Breast epithelium (tissue), 4 donors: Measurements from ENCODE around the gene BFSP1. TPM values are rescaled to one million over a fixed set of nuclear protein-coding genes. Genes with fewer than 3 reads are reported as not detected.

Source experiments
- DNase-seq, 2 donors: peaks; one replicate each; pipeline ENCODE4 v3.0.0-alpha.2; 2019; ENCODE audit warnings: low spot score in 2 of 2
- H3K27ac ChIP-seq, 2 donors: fragments of 200-600 bp; sonication (generic) in 1 of 2; one replicate each; pipeline ENCODE4 v1.5.1; 2016 to 2019; ENCODE audit warnings: mild to moderate bottlenecking in 1 of 2
- H3K27me3 ChIP-seq, 2 donors: fragments of 200-600 bp; sonication (generic) in 1 of 2; one replicate each; pipeline versions ENCODE4 v1.5.1 to v1.6.0; 2017 to 2019; ENCODE audit warnings: control low read depth in 1 of 2, mild to moderate bottlenecking in 1 of 2
- H3K36me3 ChIP-seq: fragments of 200-600 bp; one replicate; pipeline ENCODE4 v1.5.1; 2019
- H3K4me1 ChIP-seq, 2 donors: fragments of 200-600 bp; sonication (generic); one replicate each; pipeline ENCODE4 v1.5.1; 2016 to 2019; ENCODE audit warnings: control low read depth in 1 of 2
- H3K4me3 ChIP-seq, 3 donors: fragments of 200-600 bp; sonication (generic); 1 replicate in 2 of 3; 2 replicates in 1 of 3; pipeline ENCODE4 v1.5.1; 2016 to 2019; ENCODE audit warnings: mild to moderate bottlenecking in 3 of 3, moderate library complexity in 2 of 3
- H3K9me3 ChIP-seq, 2 donors: fragments of 200-600 bp; sonication (generic) in 1 of 2; one replicate each; pipeline ENCODE4 v1.5.1; 2016 to 2019; ENCODE audit warnings: control low read depth in 1 of 2
- POLR2A ChIP-seq: fragments of 450-650 bp; IDR thresholded peaks from one replicate; pipeline ENCODE4 v1.6.1; 2016; ENCODE audit warnings: antibody characterized with exemption, mild to moderate bottlenecking, moderate library complexity
- POLR2AphosphoS5 ChIP-seq, 3 donors: sonication (generic); formaldehyde crosslinking; IDR thresholded peaks; one replicate each; pipeline ENCODE4 v1.6.1; 2017; ENCODE audit warnings: antibody characterized with exemption in 3 of 3
- intact Hi-C: fragments of 100-400 bp; cut with DNase I; formaldehyde crosslinking; loops from one replicate; pipeline ENCODE4 v1.15.1; 2023; ENCODE audit warnings: low total_unique reads
- total RNA-seq, 3 donors: library from RNA; depleted of rRNA; stranded (reverse); fragments of >200 nt; gene quantifications; one replicate each; pipeline ENCODE4 v1.1.0, GENCODE V29; 2016
- TF ChIP-seq, protein P1 (sequence below), 3 donors: fragments of 450-650 bp; IDR thresholded peaks; one replicate each; pipeline ENCODE4 v1.5.1; 2016 to 2017; ENCODE audit warnings: antibody characterized with exemption in 3 of 3, mild to moderate bottlenecking in 3 of 3, moderate library complexity in 3 of 3

The BFSP1 gene
- total RNA-seq, 3 donors from 2014 or later: 0.80 to 2.8 (median 1.6) TPM

DNA sequence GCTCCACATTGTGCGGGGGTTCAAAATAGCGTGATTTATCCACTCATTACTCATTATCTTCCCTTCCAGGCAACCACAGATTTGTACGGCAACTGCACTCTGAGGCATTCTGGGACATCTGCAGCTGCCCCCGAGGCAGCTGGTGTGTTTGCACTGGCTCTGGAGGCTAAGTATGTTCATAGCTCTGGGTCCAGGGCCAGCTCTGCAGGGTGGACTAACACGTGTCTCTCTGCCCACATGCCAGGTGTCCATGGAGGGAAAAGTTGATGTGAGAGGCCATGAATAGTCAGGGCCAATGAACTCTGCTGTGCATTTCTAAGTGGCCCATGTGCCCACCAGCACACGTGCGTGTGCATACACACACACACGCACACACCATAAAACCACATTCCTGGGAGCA, 74.9 kb downstream of the BFSP1 start:
- Histone ChIP-seq H3K27ac (no peak overlapping the region), H3K4me1 (no peaks in the 10 kb centered on the region), H3K9me3 (no peaks in the 10 kb centered on the region), H3K27me3 (peaks cover 0 to 23% of the 10 kb centered on the region in 2 donors), H3K4me3 (no peak overlapping the region), H3K36me3 (no peaks in the 10 kb centered on the region)
- intact Hi-C loops: no loop called here
- no peak for DNase-seq
- TF ChIP-seq POLR2A (no peak), POLR2AphosphoS5 (IDR thresholded peaks at IDR 0.05) (no peak)
- TF ChIP-seq, protein P1, sequence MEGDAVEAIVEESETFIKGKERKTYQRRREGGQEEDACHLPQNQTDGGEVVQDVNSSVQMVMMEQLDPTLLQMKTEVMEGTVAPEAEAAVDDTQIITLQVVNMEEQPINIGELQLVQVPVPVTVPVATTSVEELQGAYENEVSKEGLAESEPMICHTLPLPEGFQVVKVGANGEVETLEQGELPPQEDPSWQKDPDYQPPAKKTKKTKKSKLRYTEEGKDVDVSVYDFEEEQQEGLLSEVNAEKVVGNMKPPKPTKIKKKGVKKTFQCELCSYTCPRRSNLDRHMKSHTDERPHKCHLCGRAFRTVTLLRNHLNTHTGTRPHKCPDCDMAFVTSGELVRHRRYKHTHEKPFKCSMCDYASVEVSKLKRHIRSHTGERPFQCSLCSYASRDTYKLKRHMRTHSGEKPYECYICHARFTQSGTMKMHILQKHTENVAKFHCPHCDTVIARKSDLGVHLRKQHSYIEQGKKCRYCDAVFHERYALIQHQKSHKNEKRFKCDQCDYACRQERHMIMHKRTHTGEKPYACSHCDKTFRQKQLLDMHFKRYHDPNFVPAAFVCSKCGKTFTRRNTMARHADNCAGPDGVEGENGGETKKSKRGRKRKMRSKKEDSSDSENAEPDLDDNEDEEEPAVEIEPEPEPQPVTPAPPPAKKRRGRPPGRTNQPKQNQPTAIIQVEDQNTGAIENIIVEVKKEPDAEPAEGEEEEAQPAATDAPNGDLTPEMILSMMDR (IDR thresholded peaks at IDR 0.05): no peak

DNA sequence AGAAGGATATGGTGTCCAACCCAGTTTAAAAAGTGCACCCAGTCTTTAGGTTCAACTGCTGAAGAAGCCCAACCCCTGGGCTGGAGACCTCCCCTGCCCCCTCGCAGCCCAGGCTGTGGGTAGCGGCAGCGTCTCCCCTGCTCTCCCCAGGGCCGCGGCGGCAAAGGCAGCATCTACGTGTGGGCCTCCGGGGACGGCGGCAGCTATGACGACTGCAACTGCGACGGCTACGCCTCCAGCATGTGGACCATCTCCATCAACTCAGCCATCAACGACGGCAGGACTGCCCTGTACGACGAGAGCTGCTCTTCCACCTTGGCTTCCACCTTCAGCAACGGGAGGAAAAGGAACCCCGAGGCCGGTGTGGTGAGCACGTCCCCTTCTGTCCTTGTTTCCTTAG, 77.6 kb downstream of the BFSP1 start:
- no peak overlapping the region for H3K27ac ChIP-seq
- H3K27me3 ChIP-seq: peaks cover 0 to 28% of the 10 kb centered on the region in 2 donors
- H3K4me1 ChIP-seq: no peaks in the 10 kb centered on the region
- H3K36me3 ChIP-seq: no peaks in the 10 kb centered on the region
- no peak for DNase-seq
- H3K9me3 ChIP-seq: no peaks in the 10 kb centered on the region
- H3K4me3 ChIP-seq: no peak overlapping the region
- TF ChIP-seq, protein P1 (IDR thresholded peaks at IDR 0.05): no peak
- no peak for TF ChIP-seq POLR2A
- no peak for TF ChIP-seq POLR2AphosphoS5 (IDR thresholded peaks at IDR 0.05)
- intact Hi-C loops: no loop called here

DNA sequence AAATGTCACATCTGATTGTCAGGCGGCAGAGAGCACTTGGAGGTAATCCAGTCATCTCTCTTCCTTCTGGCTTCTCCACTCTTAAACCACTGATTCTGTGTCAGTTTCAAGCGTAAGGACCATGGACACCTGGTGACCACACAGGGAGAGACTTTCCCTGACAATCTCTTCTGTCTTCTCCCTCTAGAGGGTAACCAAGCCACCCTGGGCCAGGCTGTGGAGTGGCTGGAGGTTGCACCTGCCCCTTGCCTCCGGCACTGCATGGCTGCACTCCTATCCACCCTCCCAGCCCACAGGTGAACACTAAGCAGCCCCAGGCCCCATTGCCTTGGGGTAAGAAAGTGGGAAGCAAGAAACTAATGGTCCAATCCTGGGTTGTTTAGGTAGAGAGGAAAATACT, 78.7 kb downstream of the BFSP1 start:
- no peak overlapping the region for H3K4me3 ChIP-seq
- H3K36me3 ChIP-seq: no peaks in the 10 kb centered on the region
- TF ChIP-seq POLR2A: no peak
- TF ChIP-seq POLR2AphosphoS5 (IDR thresholded peaks at IDR 0.05): no peak
- TF ChIP-seq, protein P1 (IDR thresholded peaks at IDR 0.05): no peak
- no peaks in the 10 kb centered on the region for H3K4me1 ChIP-seq
- no peak for DNase-seq
- H3K9me3 ChIP-seq: no peaks in the 10 kb centered on the region
- intact Hi-C loops: no loop called here
- no peak overlapping the region for H3K27ac ChIP-seq
- peaks cover 0 to 28% of the 10 kb centered on the region in 2 donors for H3K27me3 ChIP-seq

DNA sequence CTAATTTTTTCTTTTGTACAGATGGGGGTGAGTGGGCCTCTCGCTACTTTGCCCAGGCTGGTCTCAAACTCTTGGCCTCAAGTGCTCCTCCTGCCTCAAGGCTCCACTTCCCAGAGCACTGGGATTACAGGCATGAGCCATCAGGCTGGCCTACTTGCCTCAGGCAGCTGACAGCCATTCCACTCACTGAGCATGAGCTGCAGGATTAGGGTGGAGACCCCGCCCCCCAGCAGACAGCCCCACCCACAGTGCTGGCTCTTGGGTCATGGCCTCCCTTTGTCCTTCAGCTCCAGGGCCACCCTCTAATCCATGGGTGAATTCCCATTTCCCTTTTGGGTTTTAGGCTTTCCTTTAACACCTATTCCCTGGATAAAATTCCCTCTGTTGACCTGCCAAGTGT, 82.1 kb downstream of the BFSP1 start:
- no peaks in the 10 kb centered on the region for H3K4me1 ChIP-seq
- no peak overlapping the region for H3K4me3 ChIP-seq
- H3K36me3 ChIP-seq: no peaks in the 10 kb centered on the region
- H3K27ac ChIP-seq: no peak overlapping the region
- DNase-seq: no peak
- TF ChIP-seq POLR2A: no peak
- TF ChIP-seq POLR2AphosphoS5 (IDR thresholded peaks at IDR 0.05): no peak
- TF ChIP-seq, protein P1 (IDR thresholded peaks at IDR 0.05): no peak
- peaks cover 0 to 25% of the 10 kb centered on the region in 2 donors for H3K27me3 ChIP-seq
- H3K9me3 ChIP-seq: no peaks in the 10 kb centered on the region
- intact Hi-C loops: no loop called here

DNA sequence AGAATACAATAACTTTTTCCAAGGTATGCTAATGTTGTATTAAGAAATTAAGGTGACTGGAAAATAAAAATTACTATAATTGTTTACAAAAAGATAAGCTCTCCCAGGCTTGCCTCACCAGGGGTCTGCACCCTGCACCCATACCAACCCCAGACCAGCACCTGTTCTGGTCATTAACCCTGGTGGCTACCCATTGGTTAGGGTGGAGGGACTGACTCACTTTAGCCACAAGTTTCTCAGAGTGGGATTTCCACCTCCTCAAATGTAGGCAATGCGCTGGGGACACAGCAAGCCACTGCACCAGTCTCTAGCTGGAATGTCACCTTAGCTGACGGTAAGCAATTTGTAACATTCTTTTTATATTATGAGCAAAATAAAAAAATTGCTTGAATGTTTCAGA, 83.1 kb downstream of the BFSP1 start:
- no peaks in the 10 kb centered on the region for H3K36me3 ChIP-seq
- DNase-seq: no peak
- no peak overlapping the region for H3K4me3 ChIP-seq
- no peak for TF ChIP-seq POLR2A
- TF ChIP-seq, protein P1 (IDR thresholded peaks at IDR 0.05): no peak
- TF ChIP-seq POLR2AphosphoS5 (IDR thresholded peaks at IDR 0.05): no peak
- no peaks in the 10 kb centered on the region for H3K4me1 ChIP-seq
- H3K9me3 ChIP-seq: no peaks in the 10 kb centered on the region
- peaks cover 0 to 18% of the 10 kb centered on the region in 2 donors for H3K27me3 ChIP-seq
- H3K27ac ChIP-seq: no peak overlapping the region
- intact Hi-C loops: no loop called here
